Rectal smooth muscle tissue (tissue), 1 donor: ENCODE data around the gene CIAO3.

Source experiments
- H3K27ac ChIP-seq: one replicate; pipeline ENCODE4 v1.7.0; 2013; ENCODE audit warnings: low read depth, low read length, inconsistent platforms
- H3K27me3 ChIP-seq: one replicate; pipeline ENCODE4 v1.7.0; 2013; ENCODE audit warnings: low read length; ENCODE audit not compliant: control insufficient read depth, insufficient read depth
- H3K36me3 ChIP-seq: one replicate; pipeline ENCODE4 v1.7.0; 2013; ENCODE audit warnings: low read length; ENCODE audit not compliant: control insufficient read depth, insufficient read depth
- H3K4me1 ChIP-seq: one replicate; pipeline ENCODE4 v1.7.0; 2013; ENCODE audit warnings: low read length; ENCODE audit not compliant: control insufficient read depth, insufficient read depth
- H3K4me3 ChIP-seq: one replicate; pipeline ENCODE4 v1.7.0; 2013; ENCODE audit warnings: low read length
- H3K9ac ChIP-seq: one replicate; pipeline ENCODE4 v1.7.0; 2013; ENCODE audit warnings: low read length

Gene CIAO3

GRCh38 chr16:711548-712320 is 29.1 kb downstream of the CIAO3 start:
- Histone ChIP-seq H3K4me1 (peaks cover 7% of the 10 kb centered on the region), H3K4me3 (no peak overlapping the region), H3K27ac (no peak overlapping the region), H3K9ac (no peak overlapping the region), H3K27me3 (peaks cover 45% of the 10 kb centered on the region), H3K36me3 (no peaks in the 10 kb centered on the region)

- no peak overlapping the region for H3K27ac ChIP-seq
- H3K4me1 ChIP-seq, result peaks cover 4% of the 10 kb centered on the region
- peaks cover 45% of the 10 kb centered on the region for H3K27me3 ChIP-seq
- H3K9ac ChIP-seq, result no peak overlapping the region
- H3K36me3 ChIP-seq, result no peaks in the 10 kb centered on the region
- no peak overlapping the region for H3K4me3 ChIP-seq
Observed at GRCh38 chr16:711084-711483, 29.7 kb downstream of the CIAO3 start.

GRCh38 chr16:710500-711075 is 30.2 kb downstream of the CIAO3 start:
- peaks cover 41% of the 10 kb centered on the region for H3K27me3 ChIP-seq
- H3K27ac ChIP-seq, result no peak overlapping the region
- no peak overlapping the region for H3K9ac ChIP-seq
- no peak overlapping the region for H3K4me3 ChIP-seq
- H3K36me3 ChIP-seq, result no peaks in the 10 kb centered on the region
- no peaks in the 10 kb centered on the region for H3K4me1 ChIP-seq

- H3K36me3 ChIP-seq, result no peaks in the 10 kb centered on the region
- H3K4me1 ChIP-seq, result no peaks in the 10 kb centered on the region
- H3K9ac ChIP-seq, result no peak overlapping the region
- no peak overlapping the region for H3K4me3 ChIP-seq
- H3K27me3 ChIP-seq, result peaks cover 41% of the 10 kb centered on the region
- no peak overlapping the region for H3K27ac ChIP-seq
Observed at GRCh38 chr16:709566-710499, 31.0 kb downstream of the CIAO3 start.

GRCh38 chr16:708959-709358 is 31.8 kb downstream of the CIAO3 start:
- Histone ChIP-seq H3K9ac (no peak overlapping the region), H3K4me3 (no peak overlapping the region), H3K36me3 (no peaks in the 10 kb centered on the region), H3K27me3 (peaks cover 49% of the 10 kb centered on the region), H3K4me1 (no peaks in the 10 kb centered on the region), H3K27ac (no peak overlapping the region)

- no peaks in the 10 kb centered on the region for H3K36me3 ChIP-seq
- H3K4me1 ChIP-seq, result no peaks in the 10 kb centered on the region
- H3K27ac ChIP-seq, result no peak overlapping the region
- H3K27me3 ChIP-seq, result peaks cover 58% of the 10 kb centered on the region
- no peak overlapping the region for H3K4me3 ChIP-seq
- H3K9ac ChIP-seq, result no peak overlapping the region
Observed at GRCh38 chr16:708019-708418, 32.8 kb downstream of the CIAO3 start.

GRCh38 chr16:707062-707538 is 33.7 kb downstream of the CIAO3 start:
- no peak overlapping the region for H3K9ac ChIP-seq
- H3K4me1 ChIP-seq, result no peaks in the 10 kb centered on the region
- peaks cover 67% of the 10 kb centered on the region for H3K27me3 ChIP-seq
- no peaks in the 10 kb centered on the region for H3K36me3 ChIP-seq
- no peak overlapping the region for H3K27ac ChIP-seq
- no peak overlapping the region for H3K4me3 ChIP-seq

- H3K36me3 ChIP-seq, result no peaks in the 10 kb centered on the region
- H3K4me1 ChIP-seq, result no peaks in the 10 kb centered on the region
- H3K9ac ChIP-seq, result no peak overlapping the region
- no peak overlapping the region for H3K4me3 ChIP-seq
- peaks cover 71% of the 10 kb centered on the region for H3K27me3 ChIP-seq
- no peak overlapping the region for H3K27ac ChIP-seq
Observed at GRCh38 chr16:706189-707061, 34.4 kb downstream of the CIAO3 start.

GRCh38 chr16:705431-706188 is 35.2 kb downstream of the CIAO3 start, which contains the start of gene FBXL16:
TSS of gene FBXL16 (minus strand) at chr16:705801. CDS start at chr16:697405, 8,396 bp downstream.
- H3K4me3 ChIP-seq, result no peak within 1 kb of the TSS
- H3K27me3 ChIP-seq, result peaks cover 69% of the 10 kb centered on the region
- no peak within 1 kb of the TSS for H3K9ac ChIP-seq
- no peaks in the 10 kb centered on the region for H3K4me1 ChIP-seq
- H3K27ac ChIP-seq, result no peak within 1 kb of the TSS
- no peaks in the 10 kb centered on the region for H3K36me3 ChIP-seq

GRCh38 chr16:704552-705380 is 36.0 kb downstream of the CIAO3 start:
- Histone ChIP-seq H3K9ac (no peak overlapping the region), H3K4me3 (no peak overlapping the region), H3K4me1 (no peaks in the 10 kb centered on the region), H3K27me3 (peaks cover 68% of the 10 kb centered on the region), H3K27ac (no peak overlapping the region), H3K36me3 (no peaks in the 10 kb centered on the region)
